GM21737 (cell line): ENCODE data around the gene PLGRKT.
"Not testable (repeated sequence)": the region's sequence is repeated elsewhere in the genome, so short reads cannot be mapped to it uniquely, and the experiment has no call there.

Source experiments
- ATAC-seq: cut with Tn5 transposase; IDR thresholded peaks from one replicate; pipeline ENCODE4 v1.9.1; 2021; ENCODE audit warnings: mild to moderate bottlenecking, moderate library complexity; ENCODE audit not compliant: unreplicated experiment

The PLGRKT gene

DNA sequence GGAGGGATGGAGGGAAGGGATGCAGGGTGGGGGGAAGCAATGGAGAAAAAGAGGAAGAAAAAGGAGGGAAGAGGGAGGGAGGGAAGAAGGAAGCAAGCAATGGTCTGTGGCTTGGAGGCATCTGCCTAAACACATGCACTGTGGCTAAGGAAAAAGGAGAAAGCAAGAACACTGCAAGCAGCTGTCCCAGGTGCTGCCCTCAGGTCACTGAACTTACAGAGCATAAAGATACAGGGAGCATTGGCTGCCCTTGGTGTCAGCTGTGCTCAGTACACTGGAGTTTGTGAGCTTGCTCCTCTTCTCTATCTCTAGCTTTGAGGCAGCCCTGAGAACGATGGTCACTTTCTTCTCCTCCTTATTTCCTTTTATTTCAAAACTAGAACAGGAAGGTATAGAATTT, 116.1 kb downstream of the PLGRKT start:
- ATAC-seq, result not testable (repeated sequence)

DNA sequence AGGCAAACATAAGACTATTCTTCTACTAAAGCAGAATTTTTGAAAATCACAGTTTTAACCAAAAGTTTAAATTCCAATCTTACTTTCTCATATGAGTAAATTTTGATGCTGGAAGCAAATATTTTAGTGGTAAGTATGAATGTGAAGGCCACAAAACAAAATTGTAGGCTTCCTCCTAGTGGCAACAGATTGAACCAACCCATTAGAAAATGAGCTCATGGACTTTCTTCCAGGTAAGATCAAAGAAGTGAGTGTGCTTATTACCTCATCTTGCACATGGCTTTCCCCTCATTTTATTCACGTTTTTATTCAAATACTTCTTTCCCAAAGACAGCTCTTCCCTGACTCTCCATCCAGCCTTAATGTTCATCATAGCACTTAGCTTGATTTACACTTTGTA, 116.7 kb downstream of the PLGRKT start:
- ATAC-seq, result no peak

DNA sequence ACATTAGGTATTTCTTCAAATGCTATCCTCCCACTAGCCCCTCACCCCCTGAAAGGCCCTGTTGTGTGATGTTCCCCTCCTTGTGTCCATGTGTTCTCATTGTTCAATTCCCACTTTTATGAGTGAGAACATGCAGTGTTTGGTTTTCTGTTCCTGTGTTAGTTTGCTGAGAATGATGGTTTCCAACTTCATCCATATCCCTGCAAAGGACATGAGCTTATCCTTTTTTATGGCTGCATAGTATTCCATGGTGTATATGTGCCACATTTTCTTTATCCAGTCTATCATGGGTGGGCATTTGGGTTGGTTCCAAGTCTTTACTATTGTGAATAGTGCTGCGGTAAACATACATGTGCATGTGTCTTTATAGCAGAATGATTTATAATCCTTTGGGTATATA, 121.3 kb downstream of the PLGRKT start:
- ATAC-seq, result not testable (repeated sequence)

DNA sequence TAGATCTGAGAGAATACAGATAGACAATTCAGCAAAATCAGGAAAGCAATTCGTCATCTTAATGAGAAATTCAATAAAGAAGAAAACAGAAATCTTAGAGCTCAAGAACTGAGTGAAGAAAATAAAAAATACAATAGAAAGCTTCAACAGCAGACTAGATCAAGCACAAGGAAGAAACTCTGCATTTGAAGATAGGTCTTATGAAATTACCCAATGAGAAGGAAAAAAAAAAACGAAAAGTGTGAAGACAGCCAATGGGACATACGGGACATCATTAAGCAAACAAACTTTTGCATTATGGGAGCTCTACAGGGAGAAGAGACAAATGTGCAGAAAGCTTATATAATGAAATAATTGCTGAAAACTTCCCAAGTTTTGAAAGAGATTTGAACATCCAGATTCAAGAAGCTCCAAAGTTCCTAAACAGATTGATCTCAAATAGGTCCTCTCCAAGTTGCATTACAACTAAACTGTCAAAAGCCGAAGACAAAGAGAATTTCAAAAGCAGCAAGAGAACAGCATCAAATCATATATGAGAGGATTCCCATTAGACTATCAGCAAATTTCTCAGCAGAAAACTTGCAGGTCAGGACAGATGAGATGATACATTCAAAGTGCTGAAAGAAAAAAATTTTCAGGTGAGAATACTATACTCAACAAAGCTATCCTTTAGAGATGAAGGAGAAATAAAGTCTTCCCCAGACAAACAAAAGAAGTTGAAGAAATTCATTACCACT, 122.4 kb downstream of the PLGRKT start:
- ATAC-seq, result no peak

DNA sequence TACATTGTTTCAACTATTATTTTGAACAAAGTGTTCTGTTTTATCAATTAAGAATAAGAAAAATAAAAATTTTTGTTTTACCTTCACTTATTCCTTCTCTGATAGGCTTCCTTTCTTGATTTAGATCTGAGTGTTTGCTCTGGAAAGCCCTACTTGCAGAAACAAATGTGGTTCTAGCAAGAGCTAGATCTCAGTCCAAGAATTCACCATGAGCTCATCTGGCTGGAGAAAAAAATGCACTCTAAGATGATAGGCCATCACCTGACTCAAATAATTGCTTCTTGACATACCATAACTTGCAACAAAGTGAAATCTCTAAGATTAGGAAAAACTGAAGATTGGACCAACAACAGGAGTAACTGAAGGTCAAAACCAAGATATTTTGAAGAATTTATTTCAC, 126.9 kb downstream of the PLGRKT start:
- ATAC-seq, result no peak
